GM23338 (cell line): ENCODE measurements around the gene MUC5B. TPM values are rescaled to one million over a fixed set of nuclear protein-coding genes. Genes with fewer than 3 reads are reported as not detected.

Experiments
- ATAC-seq: fragments of 200-7000 bp; cut with Tn5 transposase; 3 replicates; pipeline ENCODE4 v1.9.1; 2020
- DNase-seq: peaks from one replicate; pipeline ENCODE4 v3.0.0-alpha.2; 2015; ENCODE audit warnings: low spot score
- H2AFZ ChIP-seq: fragments of 200-600 bp; sonication (generic); 2 replicates; pipeline ENCODE4 v1.8.0; 2016; ENCODE audit warnings: antibody characterized with exemption, mild to moderate bottlenecking, moderate library complexity
- H3F3A ChIP-seq: fragments of 200-600 bp; sonication (generic); replicated peaks from 2 replicates; pipeline ENCODE4 v1.8.0; 2017; ENCODE audit warnings: antibody characterized with exemption, mixed run types, low read depth
- H3K27ac ChIP-seq: fragments of 200-600 bp; sonication (generic); 2 replicates; pipeline ENCODE4 v1.6.1; 2016; ENCODE audit warnings: low read depth
- H3K27me3 ChIP-seq: fragments of 200-600 bp; sonication (generic); 2 replicates; pipeline ENCODE4 v1.8.0; 2016; ENCODE audit warnings: mild to moderate bottlenecking, mixed run types, moderate library complexity; ENCODE audit not compliant: insufficient read depth
- H3K36me3 ChIP-seq: fragments of 200-600 bp; sonication (generic); 2 replicates; pipeline ENCODE4 v1.8.0; 2016; ENCODE audit warnings: mild to moderate bottlenecking; ENCODE audit not compliant: insufficient read depth
- H3K4me1 ChIP-seq: fragments of 200-600 bp; sonication (generic); 2 replicates; pipeline ENCODE4 v1.8.0; 2016; ENCODE audit warnings: mild to moderate bottlenecking, moderate library complexity; ENCODE audit not compliant: insufficient read depth
- H3K4me2 ChIP-seq: fragments of 200-600 bp; sonication (generic); 2 replicates; pipeline ENCODE4 v1.7.1; 2017; ENCODE audit warnings: mixed run types
- H3K4me3 ChIP-seq: fragments of 200-600 bp; sonication (generic); 2 replicates; pipeline ENCODE4 v1.6.1; 2016; ENCODE audit warnings: mixed run types
- H3K79me2 ChIP-seq: fragments of 200-600 bp; sonication (generic); replicated peaks from 2 replicates; pipeline ENCODE4 v1.8.0; 2017; ENCODE audit warnings: mild to moderate bottlenecking; ENCODE audit not compliant: insufficient read depth
- H3K9me2 ChIP-seq: fragments of 200-600 bp; sonication (generic); 2 replicates; pipeline ENCODE4 v1.8.0; 2017; ENCODE audit not compliant: insufficient read depth
- H4K20me1 ChIP-seq: fragments of 200-600 bp; sonication (generic); replicated peaks from 2 replicates; pipeline ENCODE4 v1.8.0; 2017; ENCODE audit warnings: mild to moderate bottlenecking; ENCODE audit not compliant: insufficient read depth
- H3K27ac Mint-ChIP-seq: 2 replicates; pipeline ENCODE4 v1.8.0; 2020; ENCODE audit warnings: inconsistent platforms, mild to moderate bottlenecking, moderate library complexity, mixed read lengths
- H3K27me3 Mint-ChIP-seq: 3 replicates; pipeline ENCODE4 v1.8.0; 2022; ENCODE audit warnings: low read depth, mild to moderate bottlenecking, moderate library complexity, mixed read lengths, inconsistent platforms; ENCODE audit not compliant: insufficient read depth, poor library complexity
- H3K36me3 Mint-ChIP-seq: 3 replicates; pipeline ENCODE4 v1.8.0; 2021; ENCODE audit warnings: low read depth, mild to moderate bottlenecking, inconsistent platforms, moderate library complexity, mixed read lengths
- H3K4me1 Mint-ChIP-seq: 3 replicates; pipeline ENCODE4 v1.8.0; 2020; ENCODE audit warnings: mild to moderate bottlenecking, inconsistent platforms, mixed read lengths
- H3K4me3 Mint-ChIP-seq: 3 replicates; pipeline ENCODE4 v1.8.0; 2021; ENCODE audit warnings: moderate library complexity, mild to moderate bottlenecking, inconsistent platforms, mixed read lengths
- H3K9me3 Mint-ChIP-seq: 3 replicates; pipeline ENCODE4 v1.8.0; 2020; ENCODE audit warnings: moderate library complexity, mild to moderate bottlenecking, inconsistent platforms, mixed read lengths
- CREB1 ChIP-seq: fragments of 250-450 bp; sonication (Bioruptor Pico); IDR thresholded peaks from 2 replicates; pipeline ENCODE4 v1.5.0; 2020; ENCODE audit warnings: low read depth, mild to moderate bottlenecking, moderate library complexity
- CTCF ChIP-seq, 2 experiments: fragments of 200-600 bp in 1 of 2; sonication (generic) in 1 of 2; conservative IDR thresholded peaks; 2 replicates each; pipeline versions ENCODE4 v1.5.1 to v1.6.1; 2016 to 2017; ENCODE audit warnings: antibody characterized with exemption in 2 of 2, low read depth in 2 of 2, mild to moderate bottlenecking in 2 of 2, moderate library complexity in 1 of 2
- EZH2 ChIP-seq: fragments of 200-600 bp; sonication (generic); IDR thresholded peaks from one replicate; pipeline ENCODE4 v1.8.0; 2017; ENCODE audit warnings: antibody characterized with exemption, mild to moderate bottlenecking, low read depth; ENCODE audit not compliant: unreplicated experiment
- JUNB ChIP-seq: IDR thresholded peaks from one replicate; pipeline ENCODE4 v1.6.1; 2016; ENCODE audit warnings: antibody characterized with exemption; ENCODE audit not compliant: unreplicated experiment
- POLR2AphosphoS5 ChIP-seq: IDR thresholded peaks from 2 replicates; pipeline ENCODE4 v1.6.1; 2016; ENCODE audit warnings: antibody characterized with exemption, low read depth
- STAT1 ChIP-seq: IDR thresholded peaks from one replicate; pipeline ENCODE4 v1.6.1; 2016; ENCODE audit warnings: antibody characterized with exemption; ENCODE audit not compliant: unreplicated experiment
- ZNF114 ChIP-seq: fragments of 250-450 bp; sonication (Bioruptor Pico); IDR thresholded peaks from 2 replicates; pipeline ENCODE4 v1.5.0; 2020; ENCODE audit warnings: mild to moderate bottlenecking, moderate library complexity
- polyA plus RNA-seq: library from polyadenylated mRNA; unstranded; fragments of >200 nt; fragmentation: Nextera tagmentation; extraction: Ambion mirVana; gene quantifications from 2 replicates; pipeline ENCODE4 v1.2.1, GENCODE V29; 2016
- total RNA-seq: library from RNA; depleted of rRNA; stranded (reverse); fragments of >200 nt; shearing (Covaris generic); gene quantifications from 2 replicates; pipeline ENCODE4 v1.2.3, GENCODE V29; 2014
- TF ChIP-seq, protein P1 (sequence below): IDR thresholded peaks from one replicate; pipeline ENCODE4 v1.6.1; 2018; ENCODE audit warnings: antibody characterized with exemption; ENCODE audit not compliant: unreplicated experiment

The MUC5B gene
- total and polyA plus RNA-seq, 2 experiments from 2014 or later, result 0.18 to 0.90 TPM

DNA sequence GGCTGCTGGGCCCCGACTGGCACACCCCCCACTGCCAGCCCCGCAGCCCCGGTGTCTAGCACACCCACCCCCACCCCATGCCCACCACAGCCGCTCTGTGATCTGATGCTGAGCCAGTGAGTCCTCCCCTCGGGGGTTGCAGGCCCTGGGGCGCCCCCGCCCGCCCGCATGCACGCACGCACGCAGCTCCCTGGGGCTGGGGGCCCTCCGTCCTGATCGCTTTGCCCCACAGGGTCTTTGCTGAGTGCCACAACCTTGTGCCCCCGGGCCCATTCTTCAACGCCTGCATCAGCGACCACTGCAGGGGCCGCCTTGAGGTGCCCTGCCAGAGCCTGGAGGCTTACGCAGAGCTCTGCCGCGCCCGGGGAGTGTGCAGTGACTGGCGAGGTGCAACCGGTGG lies 32.3 kb downstream of the MUC5B start:
- no peaks in the 10 kb centered on the region for H3K9me2 ChIP-seq
- TF ChIP-seq ZNF114 (CRISPR knock-in tag) (no peak), EZH2 (no peak), POLR2AphosphoS5 (no peak), STAT1 (no peak), CTCF (conservative IDR thresholded peaks at IDR 0.05; ENCODE audit: low read depth in 2 of 2) (0 out of 4 replicates have a peak, but pooled peaks of 1 of the 2 experiments have one; percentile 3), CREB1 (CRISPR knock-in tag) (no peak), JUNB (no peak)
- TF ChIP-seq, protein P1, sequence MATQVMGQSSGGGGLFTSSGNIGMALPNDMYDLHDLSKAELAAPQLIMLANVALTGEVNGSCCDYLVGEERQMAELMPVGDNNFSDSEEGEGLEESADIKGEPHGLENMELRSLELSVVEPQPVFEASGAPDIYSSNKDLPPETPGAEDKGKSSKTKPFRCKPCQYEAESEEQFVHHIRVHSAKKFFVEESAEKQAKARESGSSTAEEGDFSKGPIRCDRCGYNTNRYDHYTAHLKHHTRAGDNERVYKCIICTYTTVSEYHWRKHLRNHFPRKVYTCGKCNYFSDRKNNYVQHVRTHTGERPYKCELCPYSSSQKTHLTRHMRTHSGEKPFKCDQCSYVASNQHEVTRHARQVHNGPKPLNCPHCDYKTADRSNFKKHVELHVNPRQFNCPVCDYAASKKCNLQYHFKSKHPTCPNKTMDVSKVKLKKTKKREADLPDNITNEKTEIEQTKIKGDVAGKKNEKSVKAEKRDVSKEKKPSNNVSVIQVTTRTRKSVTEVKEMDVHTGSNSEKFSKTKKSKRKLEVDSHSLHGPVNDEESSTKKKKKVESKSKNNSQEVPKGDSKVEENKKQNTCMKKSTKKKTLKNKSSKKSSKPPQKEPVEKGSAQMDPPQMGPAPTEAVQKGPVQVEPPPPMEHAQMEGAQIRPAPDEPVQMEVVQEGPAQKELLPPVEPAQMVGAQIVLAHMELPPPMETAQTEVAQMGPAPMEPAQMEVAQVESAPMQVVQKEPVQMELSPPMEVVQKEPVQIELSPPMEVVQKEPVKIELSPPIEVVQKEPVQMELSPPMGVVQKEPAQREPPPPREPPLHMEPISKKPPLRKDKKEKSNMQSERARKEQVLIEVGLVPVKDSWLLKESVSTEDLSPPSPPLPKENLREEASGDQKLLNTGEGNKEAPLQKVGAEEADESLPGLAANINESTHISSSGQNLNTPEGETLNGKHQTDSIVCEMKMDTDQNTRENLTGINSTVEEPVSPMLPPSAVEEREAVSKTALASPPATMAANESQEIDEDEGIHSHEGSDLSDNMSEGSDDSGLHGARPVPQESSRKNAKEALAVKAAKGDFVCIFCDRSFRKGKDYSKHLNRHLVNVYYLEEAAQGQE, result no peak
- no peaks in the 10 kb centered on the region for H3K36me3 ChIP-seq
- no peak for ATAC-seq
- H3K4me2 ChIP-seq, result no peak overlapping the region
- no peaks in the 10 kb centered on the region for H3K4me1 ChIP-seq
- no peak overlapping the region for H3K27ac Mint-ChIP-seq
- peaks cover 12% of the 10 kb centered on the region for H3K27me3 Mint-ChIP-seq
- H4K20me1 ChIP-seq, result no peaks in the 10 kb centered on the region
- no peak for DNase-seq
- peaks cover 18% of the 10 kb centered on the region for H3K36me3 Mint-ChIP-seq
- peaks cover 30% of the 10 kb centered on the region for H3K9me3 Mint-ChIP-seq
- no peak overlapping the region for H3K4me3 Mint-ChIP-seq
- H3K27ac ChIP-seq, result no peak overlapping the region
- H3K79me2 ChIP-seq, result no peaks in the 10 kb centered on the region
- H2AFZ ChIP-seq, result no peak overlapping the region
- H3K4me3 ChIP-seq, result no peak overlapping the region
- H3K4me1 Mint-ChIP-seq, result no peaks in the 10 kb centered on the region
- no peaks in the 10 kb centered on the region for H3F3A ChIP-seq
- H3K27me3 ChIP-seq, result no peaks in the 10 kb centered on the region

GRCh38 chr11:1256257-1257045 lies 33.6 kb downstream of the MUC5B start:
- no peak overlapping the region for H3K4me3 ChIP-seq
- no peaks in the 10 kb centered on the region for H4K20me1 ChIP-seq
- peaks cover 10% of the 10 kb centered on the region for H3K27me3 Mint-ChIP-seq
- H3K27me3 ChIP-seq, result no peaks in the 10 kb centered on the region
- no peaks in the 10 kb centered on the region for H3K4me1 ChIP-seq
- DNase-seq (peak; percentile 57), ATAC-seq (peak; percentile 58)
- H3K9me3 Mint-ChIP-seq, result peaks cover 17% of the 10 kb centered on the region
- no peak overlapping the region for H3K4me3 Mint-ChIP-seq
- no peak overlapping the region for H3K27ac Mint-ChIP-seq
- peaks cover 10% of the 10 kb centered on the region for H3K36me3 Mint-ChIP-seq
- H3K27ac ChIP-seq, result no peak overlapping the region
- no peak overlapping the region for H2AFZ ChIP-seq
- H3K4me1 Mint-ChIP-seq, result no peaks in the 10 kb centered on the region
- no peaks in the 10 kb centered on the region for H3F3A ChIP-seq
- TF ChIP-seq CTCF (conservative IDR thresholded peaks at IDR 0.05; ENCODE audit: low read depth in 2 of 2), result 0 out of 4 replicates have a peak, but pooled peaks of 1 of the 2 experiments have one; percentile 15
- TF ChIP-seq, protein P1, result no peak
- no peaks in the 10 kb centered on the region for H3K79me2 ChIP-seq
- H3K4me2 ChIP-seq, result no peak overlapping the region
- no peaks in the 10 kb centered on the region for H3K9me2 ChIP-seq
- H3K36me3 ChIP-seq, result no peaks in the 10 kb centered on the region
